ENCODE results near the gene HSDL2.
"Not testable (repeated sequence)": the region's sequence is repeated elsewhere in the genome, so short reads cannot be mapped to it uniquely, and the experiment has no call there.

The HSDL2 gene

GRCh38 chr9:112503170-112503569, 123.3 kb downstream of the HSDL2 start:
- no peak for DNase-seq

GRCh38 chr9:112505086-112505485, 125.2 kb downstream of the HSDL2 start:
- DNase-seq = no peak

GRCh38 chr9:112505607-112506006, 125.7 kb downstream of the HSDL2 start:
- no peak for DNase-seq

- no peak for DNase-seq
Measured at GRCh38 chr9:112506571-112506970, 126.7 kb downstream of the HSDL2 start.

GRCh38 chr9:112507001-112507680, 127.2 kb downstream of the HSDL2 start:
- no peak for DNase-seq

- no peak for DNase-seq
Measured at GRCh38 chr9:112508377-112508776, 128.5 kb downstream of the HSDL2 start.

GRCh38 chr9:112512377-112512776, 132.5 kb downstream of the HSDL2 start:
- not testable (repeated sequence) for DNase-seq

- DNase-seq = no peak
Measured at GRCh38 chr9:112516769-112517168, 136.9 kb downstream of the HSDL2 start.

DNA sequence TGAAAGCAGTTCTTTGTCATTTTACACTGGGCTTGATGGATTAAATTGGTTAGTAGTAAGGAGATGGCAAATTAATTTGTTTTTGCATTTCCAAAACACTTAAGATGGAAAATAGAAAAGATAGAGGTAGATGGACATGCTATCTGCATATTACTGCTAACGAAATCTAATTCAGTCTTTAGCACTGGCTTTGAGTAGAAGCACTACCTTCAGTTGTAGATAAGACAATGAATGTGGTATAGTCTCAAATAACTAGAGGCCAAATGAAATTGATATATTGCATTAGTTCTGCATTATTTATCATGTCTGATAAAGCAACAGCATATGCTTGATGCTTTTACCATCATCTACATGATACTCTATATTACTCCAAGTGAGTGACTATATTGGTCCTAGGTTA, 140.2 kb downstream of the HSDL2 start:
- no peak for DNase-seq

DNA sequence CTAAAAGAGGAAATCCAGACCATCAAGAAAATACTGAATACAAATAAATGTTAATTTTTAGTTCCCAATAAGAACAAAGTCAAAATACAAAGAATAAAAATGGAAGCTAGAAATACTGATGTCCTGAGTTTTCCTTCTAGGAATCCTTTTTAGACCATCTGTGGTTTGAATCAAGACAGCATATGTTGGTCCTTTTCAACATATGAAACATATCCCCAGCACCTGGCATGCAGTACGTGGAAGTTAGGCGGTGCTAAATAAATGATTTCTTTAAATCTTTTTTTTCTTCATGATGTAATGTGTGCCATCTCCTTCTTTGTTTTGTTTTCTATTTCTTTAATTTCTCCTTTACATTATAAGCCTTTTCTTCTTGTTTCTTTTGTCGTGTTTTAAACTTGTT, 140.7 kb downstream of the HSDL2 start:
- no peak for DNase-seq
